RWPE1 (cell line): ENCODE results near the gene RPN2.

ENCODE experiments used
- CTCF ChIA-PET: fragments of 350-600 bp; sonication (Branson Sonifier 250); formaldehyde crosslinking; extraction: SDS; loops from one replicate; lab custom pipeline; 2021; lab: Yijun Ruan, JAX
- POLR2A ChIA-PET: fragments of 400-600 bp; formaldehyde crosslinking; extraction: SDS; loops from one replicate; lab custom pipeline; 2020; ENCODE audit warnings: antibody characterized with exemption; ENCODE audit not compliant: low non-redundant PET; lab: Yijun Ruan, JAX
- DNase-seq: peaks from one replicate; pipeline ENCODE4 v3.0.0; 2012; ENCODE audit warnings: low spot score
- H3K27ac ChIP-seq: fragments of 450-650 bp; 2 replicates; pipeline ENCODE4 v1.5.1; 2017
- CTCF ChIP-seq: fragments of 450-650 bp; conservative IDR thresholded peaks from 2 replicates; pipeline ENCODE4 v1.5.1; 2017; ENCODE audit warnings: low read depth, mild to moderate bottlenecking

The RPN2 gene

GRCh38 chr20:37243937-37244571, 64.9 kb downstream of the RPN2 start:
- ChIA-PET POLR2A (no interaction called here), CTCF (interaction anchor here (0.6 to 0.9 kb wide), 2 partner anchors 43 to 46 kb away, joined by 3 read pairs; partner anchors contain the start of gene MANBAL)

GRCh38 chr20:37244572-37244957, 65.4 kb downstream of the RPN2 start:
- POLR2A ChIA-PET: no interaction called here
- peak overlapping the region; percentile 28 for H3K27ac ChIP-seq
- CTCF ChIA-PET: interaction anchor here (0.6 to 0.7 kb wide), 2 partner anchors 32 to 49 kb away, joined by 3 to 5 read pairs; no protein-coding TSS in a partner anchor
- no peak for TF ChIP-seq CTCF
- DNase-seq: no peak

More at GRCh38 chr20:37243937-37244571, 64.9 kb downstream of the RPN2 start:
- TF ChIP-seq CTCF: no peak
- DNase-seq: no peak
- peak overlapping the region; percentile 28 for H3K27ac ChIP-seq

- ChIA-PET CTCF (interaction anchor here (0.6 to 0.7 kb wide), 2 partner anchors 31 to 50 kb away, joined by 3 to 5 read pairs; no protein-coding TSS in a partner anchor), POLR2A (no interaction called here)
- TF ChIP-seq CTCF: no peak
- DNase-seq: no peak
- H3K27ac ChIP-seq: 0 out of 2 replicates have a peak overlapping the region, but pooled peaks have one; percentile 0
Observed at GRCh38 chr20:37245216-37246150, 66.4 kb downstream of the RPN2 start.

GRCh38 chr20:37246736-37247135, 67.6 kb downstream of the RPN2 start:
- CTCF ChIA-PET: interaction anchor here (0.6 kb wide), 1 partner anchor 9 kb away, joined by 5 read pairs; no protein-coding TSS in a partner anchor
- TF ChIP-seq CTCF: no peak
- no peak overlapping the region for H3K27ac ChIP-seq
- POLR2A ChIA-PET: no interaction called here
- DNase-seq: no peak

GRCh38 chr20:37247547-37247946, 68.4 kb downstream of the RPN2 start:
- ChIA-PET POLR2A (no interaction called here), CTCF (interaction anchor here (0.6 kb wide), 1 partner anchor 10 kb away, joined by 5 read pairs; no protein-coding TSS in a partner anchor)
- DNase-seq: no peak
- TF ChIP-seq CTCF: no peak
- no peak overlapping the region for H3K27ac ChIP-seq

- POLR2A ChIA-PET: no interaction called here
- CTCF ChIA-PET: interaction anchor here (0.6 kb wide), 1 partner anchor 54 kb away, joined by 3 read pairs; no protein-coding TSS in a partner anchor
- no peak overlapping the region for H3K27ac ChIP-seq
- no peak for DNase-seq
- TF ChIP-seq CTCF: no peak
Observed at GRCh38 chr20:37249304-37249703, 70.2 kb downstream of the RPN2 start.
